OCI-LY7 (cell line): ENCODE measurements around the gene UTS2R.

Source experiments
- EZH2phosphoT487 ChIP-seq: fragments of 200-600 bp; sonication (generic); IDR thresholded peaks from 2 replicates; pipeline ENCODE4 v1.6.1; 2018; ENCODE audit warnings: low read depth, borderline replicate concordance, mild to moderate bottlenecking, mixed run types, antibody characterized with exemption, low read length, moderate library complexity, mixed read lengths
- TF ChIP-seq, protein P1 (sequence below): fragments of 200-600 bp; sonication (generic); conservative IDR thresholded peaks from 2 replicates; pipeline ENCODE4 v1.5.1; 2014; ENCODE audit warnings: mild to moderate bottlenecking, antibody characterized with exemption, low read length, moderate library complexity, mixed read lengths

DNA sequence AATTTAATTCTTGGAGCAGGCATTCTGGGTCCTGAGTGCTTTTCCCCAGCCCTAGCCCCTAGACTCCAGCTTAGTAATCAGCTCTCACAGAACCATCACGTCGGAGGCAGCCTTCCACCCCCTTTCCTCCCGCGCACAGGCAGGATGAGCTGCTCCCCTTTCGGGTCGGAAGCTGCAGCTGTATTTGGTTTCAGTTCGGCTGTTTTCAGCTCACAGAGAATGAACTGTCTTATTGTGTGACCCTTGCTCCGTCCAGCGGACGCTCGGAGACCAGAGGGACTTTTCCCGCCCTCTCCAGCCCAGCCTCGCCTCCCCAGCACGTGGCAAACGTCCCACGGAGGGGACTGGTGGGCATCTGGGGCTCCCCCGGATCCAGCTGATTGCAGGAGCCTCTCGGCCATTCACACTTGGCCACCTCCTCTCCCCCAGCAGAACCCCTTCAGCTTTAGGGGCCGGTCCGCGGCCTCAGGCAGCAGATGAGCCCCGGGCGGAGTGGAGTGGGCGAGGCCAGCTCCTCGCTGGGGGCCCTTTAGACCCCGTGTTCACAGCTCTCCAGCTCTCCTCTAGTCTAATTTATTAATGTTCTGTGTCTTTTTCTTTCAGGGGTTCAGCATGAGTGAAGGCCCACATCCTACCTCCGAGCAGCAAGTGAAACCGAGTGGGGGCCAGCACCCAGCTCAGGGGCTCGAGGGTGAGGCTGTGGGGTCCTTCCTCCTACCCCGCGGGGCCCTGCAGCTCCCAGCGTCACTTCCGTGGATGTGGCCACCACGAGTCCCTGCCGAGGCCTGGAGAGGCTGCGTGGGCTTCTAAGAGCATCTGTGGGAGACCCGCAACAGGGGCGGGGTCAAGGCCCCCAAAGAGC, 863 bp upstream of the UTS2R start:
- TF ChIP-seq, protein P1, sequence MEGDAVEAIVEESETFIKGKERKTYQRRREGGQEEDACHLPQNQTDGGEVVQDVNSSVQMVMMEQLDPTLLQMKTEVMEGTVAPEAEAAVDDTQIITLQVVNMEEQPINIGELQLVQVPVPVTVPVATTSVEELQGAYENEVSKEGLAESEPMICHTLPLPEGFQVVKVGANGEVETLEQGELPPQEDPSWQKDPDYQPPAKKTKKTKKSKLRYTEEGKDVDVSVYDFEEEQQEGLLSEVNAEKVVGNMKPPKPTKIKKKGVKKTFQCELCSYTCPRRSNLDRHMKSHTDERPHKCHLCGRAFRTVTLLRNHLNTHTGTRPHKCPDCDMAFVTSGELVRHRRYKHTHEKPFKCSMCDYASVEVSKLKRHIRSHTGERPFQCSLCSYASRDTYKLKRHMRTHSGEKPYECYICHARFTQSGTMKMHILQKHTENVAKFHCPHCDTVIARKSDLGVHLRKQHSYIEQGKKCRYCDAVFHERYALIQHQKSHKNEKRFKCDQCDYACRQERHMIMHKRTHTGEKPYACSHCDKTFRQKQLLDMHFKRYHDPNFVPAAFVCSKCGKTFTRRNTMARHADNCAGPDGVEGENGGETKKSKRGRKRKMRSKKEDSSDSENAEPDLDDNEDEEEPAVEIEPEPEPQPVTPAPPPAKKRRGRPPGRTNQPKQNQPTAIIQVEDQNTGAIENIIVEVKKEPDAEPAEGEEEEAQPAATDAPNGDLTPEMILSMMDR, result no peak
- no peak for TF ChIP-seq EZH2phosphoT487
